Esophagus mucosa (tissue), 1 donor: ENCODE results near the gene IGF2BP2. TPM values are rescaled to one million over a fixed set of nuclear protein-coding genes. Genes with fewer than 3 reads are reported as not detected.
"Not testable (repeated sequence)": the region's sequence is repeated elsewhere in the genome, so short reads cannot be mapped to it uniquely, and the experiment has no call there.

Experiments
- ATAC-seq: fragments of 200-7000 bp; cut with Tn5 transposase; one replicate; pipeline ENCODE4 v1.9.1; 2020
- total RNA-seq: library from RNA; stranded (reverse); gene quantifications from one replicate; pipeline ENCODE4 v1.2.4, GENCODE V29; 2023
- donor health status: DM: yes; HTN: yes; CAD: no.

The IGF2BP2 gene
- 4.9 TPM for total RNA-seq

- peak; percentile 80 for ATAC-seq
These were observed at the start of gene IGF2BP2 for GRCh38 chr3:185825006-185825638. Gene IGF2BP2, minus strand, starts transcription at chr3:185825042. Its CDS starts 82 bp downstream, at chr3:185824960.

GRCh38 chr3:185874119-185874518, 49.3 kb upstream of the IGF2BP2 start:
- no peak for ATAC-seq

- no peak for ATAC-seq
These were observed 42.8 kb upstream of the IGF2BP2 start for GRCh38 chr3:185867650-185868049.

GRCh38 chr3:185866995-185867394, 42.2 kb upstream of the IGF2BP2 start:
- no peak for ATAC-seq

- peak; percentile 45 for ATAC-seq
These were observed 41.7 kb upstream of the IGF2BP2 start for GRCh38 chr3:185866555-185866954.

GRCh38 chr3:185865247-185865646, 40.4 kb upstream of the IGF2BP2 start:
- no peak for ATAC-seq

- no peak for ATAC-seq
These were observed 39.9 kb upstream of the IGF2BP2 start for GRCh38 chr3:185864767-185865166.

GRCh38 chr3:185862920-185863319, 38.1 kb upstream of the IGF2BP2 start:
- no peak for ATAC-seq

GRCh38 chr3:185859294-185859972, 34.6 kb upstream of the IGF2BP2 start:
- ATAC-seq = no peak

GRCh38 chr3:185858502-185859225, 33.8 kb upstream of the IGF2BP2 start:
- no peak for ATAC-seq

- no peak for ATAC-seq
These were observed 32.4 kb upstream of the IGF2BP2 start for GRCh38 chr3:185857208-185857607.

GRCh38 chr3:185856652-185857051, 31.8 kb upstream of the IGF2BP2 start:
- no peak for ATAC-seq

- ATAC-seq = not testable (repeated sequence)
These were observed 28.9 kb upstream of the IGF2BP2 start for GRCh38 chr3:185853771-185854170.

- ATAC-seq = no peak
These were observed 27.8 kb upstream of the IGF2BP2 start for GRCh38 chr3:185852635-185853034.

GRCh38 chr3:185851959-185852358, 27.1 kb upstream of the IGF2BP2 start:
- no peak for ATAC-seq

GRCh38 chr3:185851046-185851445, 26.2 kb upstream of the IGF2BP2 start:
- ATAC-seq = no peak

GRCh38 chr3:185847506-185847905, 22.7 kb upstream of the IGF2BP2 start:
- ATAC-seq = no peak

GRCh38 chr3:185846037-185846436, 21.2 kb upstream of the IGF2BP2 start:
- no peak for ATAC-seq

- no peak for ATAC-seq
These were observed 19.2 kb upstream of the IGF2BP2 start for GRCh38 chr3:185844051-185844450.

- ATAC-seq = no peak
These were observed 18.8 kb upstream of the IGF2BP2 start for GRCh38 chr3:185843635-185844034.

GRCh38 chr3:185843126-185843525, 18.3 kb upstream of the IGF2BP2 start:
- ATAC-seq = no peak

GRCh38 chr3:185842241-185842640, 17.4 kb upstream of the IGF2BP2 start:
- ATAC-seq = no peak

GRCh38 chr3:185838417-185838989, 13.7 kb upstream of the IGF2BP2 start:
- not testable (repeated sequence) for ATAC-seq
